Activated T-helper 1 cell treated with anti-CD3 and anti-CD28 coated beads, Interleukin-12 subunit alpha, Interleukin-12 subunit beta, Interleukin-2, Interleukin-4 antibody, amounts not matched to agents 30 ng/mL and 10 ng/mL and 1 ng/mL, durations not matched to agents 14 hours and 24 hours and 36 hours (primary cell): Measurements from ENCODE around the gene NAV2. TPM values are rescaled to one million over a fixed set of nuclear protein-coding genes. Genes with fewer than 3 reads are reported as not detected.
"Not testable (repeated sequence)": the region's sequence is repeated elsewhere in the genome, so short reads cannot be mapped to it uniquely, and the experiment has no call there.

Source experiments
- DNase-seq: peaks from one replicate; pipeline ENCODE4 v3.0.0; 2021; ENCODE audit warnings: low spot score
- H3K27ac Mint-ChIP-seq: one replicate; pipeline ENCODE4 v1.8.0; 2021; ENCODE audit warnings: mild to moderate bottlenecking, mixed read lengths
- H3K27me3 Mint-ChIP-seq: one replicate; pipeline ENCODE4 v1.8.0; 2022; ENCODE audit warnings: mild to moderate bottlenecking, moderate library complexity, mixed read lengths; ENCODE audit not compliant: insufficient read depth
- H3K36me3 Mint-ChIP-seq: one replicate; pipeline ENCODE4 v1.8.0; 2021; ENCODE audit warnings: low read depth, mixed read lengths
- H3K4me1 Mint-ChIP-seq: one replicate; pipeline ENCODE4 v1.8.0; 2021; ENCODE audit warnings: low read depth, mixed read lengths
- H3K4me3 Mint-ChIP-seq: one replicate; pipeline ENCODE4 v1.8.0; 2021; ENCODE audit warnings: mild to moderate bottlenecking, moderate library complexity, mixed read lengths
- H3K9me3 Mint-ChIP-seq: one replicate; pipeline ENCODE4 v1.8.0; 2021; ENCODE audit warnings: mixed read lengths
- intact Hi-C: fragments of 100-400 bp; cut with micrococcal nuclease; formaldehyde crosslinking; loops from one replicate; pipeline ENCODE4 v1.15.1; 2024
- total RNA-seq: library from RNA; stranded (reverse); gene quantifications from 2 replicates; pipeline ENCODE4 v1.2.3, GENCODE V29; 2022

NAV2 gene
- total RNA-seq, 1 donor from 2014 or later = 0.34 TPM

DNA sequence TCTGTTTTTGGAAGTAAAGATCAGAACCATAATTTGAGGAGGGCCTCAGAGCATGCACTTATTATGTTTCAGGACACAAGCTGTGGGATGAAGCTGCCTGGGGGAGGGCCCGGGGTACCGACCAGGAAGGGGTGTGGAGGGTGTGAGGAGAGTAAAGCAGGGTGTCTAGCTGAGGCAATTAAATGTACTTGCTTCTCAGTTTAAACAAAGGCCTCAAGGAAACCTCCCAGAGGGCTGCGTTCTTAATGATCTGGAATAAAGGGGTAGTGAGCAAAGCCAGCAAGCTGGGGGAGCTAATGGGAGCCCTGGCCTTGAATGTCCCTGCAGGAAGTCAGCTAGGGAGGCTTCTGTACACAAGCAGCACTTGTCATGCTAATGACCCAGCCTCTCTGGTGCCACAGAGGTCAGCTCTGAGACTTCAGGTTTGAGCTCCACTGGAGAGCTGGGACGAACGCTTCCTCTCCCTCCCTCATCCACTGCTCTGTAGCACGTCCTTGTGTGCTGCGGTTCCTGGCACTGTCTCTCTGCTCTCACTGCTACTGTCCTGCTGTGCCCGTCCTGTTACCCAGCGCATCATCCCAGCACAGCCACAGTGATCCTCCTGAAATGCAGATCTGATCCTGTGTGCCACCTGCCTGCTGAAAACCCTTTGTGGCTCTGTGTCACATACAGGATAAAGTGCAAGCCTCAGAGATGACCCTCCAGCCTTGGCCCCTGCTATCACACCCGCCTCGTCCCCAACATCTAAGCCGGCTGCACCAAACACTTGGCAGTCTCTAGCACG, 287.9 kb downstream of the NAV2 start:
- intact Hi-C loops = no loop called here
- Mint-ChIP-seq H3K27ac (no peak overlapping the region), H3K36me3 (no peaks in the 10 kb centered on the region), H3K4me1 (no peaks in the 10 kb centered on the region), H3K27me3 (peaks cover 9% of the 10 kb centered on the region), H3K4me3 (no peak overlapping the region), H3K9me3 (no peaks in the 10 kb centered on the region)
- no peak for DNase-seq

DNA sequence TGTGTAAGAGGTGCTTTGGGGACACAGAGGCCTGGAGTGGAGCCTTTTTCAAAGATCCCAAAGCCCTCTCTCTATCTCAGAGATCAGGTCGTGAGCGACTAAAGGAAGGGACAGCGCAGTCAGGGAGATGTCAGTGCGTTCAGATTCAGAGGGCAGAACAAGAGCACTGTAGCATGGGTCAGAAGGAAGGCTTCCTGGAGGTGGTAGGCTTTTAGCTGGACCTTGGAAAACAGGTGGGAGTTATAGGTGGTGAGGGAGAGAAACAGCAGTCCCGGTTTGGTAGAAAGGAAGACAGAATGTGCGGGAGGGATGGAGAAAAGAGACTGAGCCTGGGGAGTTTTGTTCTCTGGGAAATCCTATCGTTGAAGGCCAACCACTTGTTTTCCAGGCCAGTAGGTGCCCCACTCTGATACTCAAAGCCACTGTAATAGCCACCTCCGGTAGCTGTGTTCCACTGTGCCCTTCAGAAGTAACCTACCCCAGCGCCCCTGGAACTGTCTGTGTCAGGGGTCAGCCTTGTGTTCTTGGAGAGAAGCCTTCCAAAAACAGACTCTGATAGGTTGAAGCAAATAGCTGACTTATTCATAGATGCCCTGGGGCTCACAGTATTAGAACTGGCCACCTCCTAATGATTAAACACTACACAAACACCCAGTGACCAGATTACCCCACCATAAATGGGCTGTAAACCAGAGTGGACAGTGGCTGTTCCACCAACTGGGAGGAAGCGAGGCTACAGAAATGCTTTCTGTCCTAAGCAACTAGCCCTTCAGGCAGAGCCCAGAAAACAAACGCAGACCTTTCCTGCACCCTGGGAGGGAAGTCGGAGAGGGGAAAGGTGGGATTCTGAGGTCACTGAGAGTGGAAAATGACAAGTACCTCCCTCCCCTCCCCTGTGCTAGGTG, 289.9 kb downstream of the NAV2 start:
- H3K4me3 Mint-ChIP-seq = no peak overlapping the region
- H3K27me3 Mint-ChIP-seq = peaks cover 12% of the 10 kb centered on the region
- no peaks in the 10 kb centered on the region for H3K9me3 Mint-ChIP-seq
- intact Hi-C loops = no loop called here
- H3K36me3 Mint-ChIP-seq = no peaks in the 10 kb centered on the region
- DNase-seq = no peak
- no peaks in the 10 kb centered on the region for H3K4me1 Mint-ChIP-seq
- no peak overlapping the region for H3K27ac Mint-ChIP-seq

GRCh38 chr11:20003351-20003750, 290.7 kb downstream of the NAV2 start:
- H3K27me3 Mint-ChIP-seq = peaks cover 9% of the 10 kb centered on the region
- intact Hi-C loops = no loop called here
- H3K4me1 Mint-ChIP-seq = no peaks in the 10 kb centered on the region
- no peaks in the 10 kb centered on the region for H3K36me3 Mint-ChIP-seq
- H3K9me3 Mint-ChIP-seq = no peaks in the 10 kb centered on the region
- no peak overlapping the region for H3K27ac Mint-ChIP-seq
- H3K4me3 Mint-ChIP-seq = no peak overlapping the region
- DNase-seq = no peak

DNA sequence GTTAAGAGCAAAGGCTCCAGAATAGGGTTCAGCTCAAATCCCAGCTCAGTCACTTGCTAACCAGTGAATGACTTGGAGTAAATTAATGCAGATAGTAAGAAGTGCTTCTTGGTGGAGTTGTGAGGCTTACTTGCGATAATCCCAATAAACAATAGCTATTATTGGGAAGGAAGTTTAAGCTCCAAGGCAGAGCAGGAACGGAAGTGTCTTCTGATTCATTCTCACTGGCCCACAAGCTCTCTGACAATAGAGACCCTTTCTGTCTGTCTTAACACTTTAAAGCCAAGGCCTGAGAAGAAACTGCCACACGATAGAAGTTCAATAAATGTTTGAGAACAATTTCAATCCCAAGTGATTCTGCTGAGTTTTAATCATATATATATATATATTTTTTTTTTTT, 292.2 kb downstream of the NAV2 start:
- no peaks in the 10 kb centered on the region for H3K4me1 Mint-ChIP-seq
- no peak overlapping the region for H3K27ac Mint-ChIP-seq
- H3K9me3 Mint-ChIP-seq = no peaks in the 10 kb centered on the region
- H3K27me3 Mint-ChIP-seq = peaks cover 9% of the 10 kb centered on the region
- no peak overlapping the region for H3K4me3 Mint-ChIP-seq
- intact Hi-C loops = no loop called here
- DNase-seq = no peak
- H3K36me3 Mint-ChIP-seq = no peaks in the 10 kb centered on the region

- H3K36me3 Mint-ChIP-seq = no peaks in the 10 kb centered on the region
- H3K27me3 Mint-ChIP-seq = peaks cover 9% of the 10 kb centered on the region
- H3K4me3 Mint-ChIP-seq = no peak overlapping the region
- H3K27ac Mint-ChIP-seq = no peak overlapping the region
- no peaks in the 10 kb centered on the region for H3K4me1 Mint-ChIP-seq
- intact Hi-C loops = no loop called here
- DNase-seq = no peak
- no peaks in the 10 kb centered on the region for H3K9me3 Mint-ChIP-seq
Measured at GRCh38 chr11:20005747-20006146, 293.1 kb downstream of the NAV2 start.

DNA sequence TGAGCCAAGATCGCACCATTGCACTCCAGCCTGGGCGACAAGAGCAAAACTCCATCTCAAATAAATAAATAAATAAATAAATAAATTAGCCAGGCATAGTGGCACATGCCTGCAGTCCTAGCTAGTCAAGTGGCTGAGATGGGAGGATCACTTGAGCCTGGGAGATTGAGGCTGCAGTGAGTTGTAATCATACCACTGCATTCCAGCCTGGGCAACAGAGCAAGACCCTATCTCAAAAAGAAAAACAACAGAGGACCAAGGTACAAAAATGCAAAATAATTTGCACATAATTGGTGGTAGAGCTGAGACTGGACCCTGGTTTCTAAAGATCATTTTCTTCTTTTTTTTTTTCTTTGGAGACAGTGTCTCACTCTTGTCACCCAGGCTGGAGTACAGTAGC, 294.0 kb downstream of the NAV2 start:
- intact Hi-C loops, H3K27me3 Mint-ChIP-seq, H3K9me3 Mint-ChIP-seq, H3K4me1 Mint-ChIP-seq, DNase-seq, H3K4me3 Mint-ChIP-seq, H3K36me3 Mint-ChIP-seq, H3K27ac Mint-ChIP-seq: not testable (repeated sequence)

GRCh38 chr11:20007386-20007785, 294.7 kb downstream of the NAV2 start:
- DNase-seq = no peak
- Mint-ChIP-seq H3K4me1 (no peaks in the 10 kb centered on the region), H3K4me3 (no peak overlapping the region), H3K27me3 (peaks cover 8% of the 10 kb centered on the region), H3K27ac (no peak overlapping the region), H3K9me3 (no peaks in the 10 kb centered on the region), H3K36me3 (no peaks in the 10 kb centered on the region)
- intact Hi-C loops = no loop called here

- Mint-ChIP-seq H3K36me3 (no peaks in the 10 kb centered on the region), H3K9me3 (no peaks in the 10 kb centered on the region), H3K4me1 (no peaks in the 10 kb centered on the region), H3K4me3 (no peak overlapping the region), H3K27me3 (peaks cover 7% of the 10 kb centered on the region), H3K27ac (no peak overlapping the region)
- intact Hi-C loops = no loop called here
- DNase-seq = no peak
Measured at GRCh38 chr11:20008190-20008870, 295.7 kb downstream of the NAV2 start.

DNA sequence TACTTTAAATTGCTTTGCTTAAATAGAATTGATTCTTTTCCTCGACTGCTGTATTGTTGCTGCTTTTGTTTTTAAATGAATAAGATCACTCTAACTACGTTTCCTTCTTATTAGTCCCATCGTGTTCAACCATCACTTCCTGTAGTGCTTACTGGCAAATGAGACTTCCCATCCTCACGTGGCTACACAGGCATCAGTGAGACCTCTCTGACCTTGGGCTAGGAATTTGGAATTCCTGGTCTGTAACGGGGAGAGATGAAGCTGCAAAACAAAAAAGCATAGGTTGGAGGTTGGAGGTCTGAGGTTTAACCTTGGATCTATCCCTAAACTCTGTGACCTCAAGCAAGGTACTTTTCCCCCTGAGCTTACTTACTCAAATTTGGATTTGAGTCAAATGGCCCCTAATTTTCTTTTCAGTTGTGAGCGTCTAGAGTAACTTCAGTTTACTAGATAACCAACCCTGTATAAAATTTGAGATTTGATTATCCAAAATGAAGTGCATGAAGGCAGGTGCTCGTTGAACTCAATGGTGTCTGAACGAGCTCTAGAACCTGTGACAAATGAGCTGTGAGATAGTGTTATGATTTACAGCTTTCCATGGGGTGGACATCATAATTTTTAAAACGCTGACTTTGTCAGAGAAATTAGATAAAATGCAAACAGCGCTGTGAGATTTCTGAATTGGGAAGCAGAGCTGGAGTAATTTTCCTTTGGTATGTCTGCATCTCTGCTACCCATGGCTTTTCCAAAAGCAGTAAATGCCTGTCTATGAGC, 296.4 kb downstream of the NAV2 start:
- no peaks in the 10 kb centered on the region for H3K9me3 Mint-ChIP-seq
- H3K36me3 Mint-ChIP-seq = no peaks in the 10 kb centered on the region
- H3K4me3 Mint-ChIP-seq = no peak overlapping the region
- H3K27ac Mint-ChIP-seq = no peak overlapping the region
- H3K27me3 Mint-ChIP-seq = peaks cover 3% of the 10 kb centered on the region
- no peaks in the 10 kb centered on the region for H3K4me1 Mint-ChIP-seq
- DNase-seq = no peak
- intact Hi-C loops = no loop called here

DNA sequence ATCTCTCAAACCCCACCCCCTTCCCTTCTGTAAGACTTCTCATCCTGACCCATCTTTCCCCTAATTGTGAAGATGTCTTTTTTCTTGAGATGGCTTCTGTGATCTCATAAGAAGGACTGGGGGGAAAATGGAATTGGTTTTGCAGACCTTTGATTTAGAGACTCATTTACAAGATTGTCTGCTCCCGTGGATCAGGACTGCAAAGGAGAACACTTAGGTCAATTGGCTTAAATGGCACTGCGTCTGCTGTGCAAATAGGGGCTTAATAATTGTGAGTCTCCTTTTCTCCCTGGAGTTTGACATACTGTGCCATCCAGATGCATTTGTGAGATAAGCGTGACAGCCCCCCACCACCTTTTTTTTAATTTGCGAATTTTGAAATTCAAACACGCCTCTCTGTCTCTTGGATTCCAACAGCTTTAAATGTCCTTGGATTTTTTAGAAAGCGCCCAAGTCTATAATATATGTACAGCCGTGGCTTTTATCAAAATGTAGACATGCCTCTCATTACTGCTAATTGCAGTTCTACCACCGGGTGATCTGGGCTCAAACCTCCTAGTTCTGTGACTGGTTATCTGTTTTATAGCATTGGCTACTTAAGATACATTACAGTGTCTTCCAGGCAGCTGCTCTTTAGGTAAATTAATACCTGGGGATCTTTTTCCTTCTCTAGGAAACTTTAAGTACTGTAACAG, 297.7 kb downstream of the NAV2 start:
- peaks cover 4% of the 10 kb centered on the region for H3K27me3 Mint-ChIP-seq
- no peaks in the 10 kb centered on the region for H3K4me1 Mint-ChIP-seq
- no peak overlapping the region for H3K4me3 Mint-ChIP-seq
- no peak for DNase-seq
- no peaks in the 10 kb centered on the region for H3K36me3 Mint-ChIP-seq
- intact Hi-C loops = no loop called here
- no peak overlapping the region for H3K27ac Mint-ChIP-seq
- no peaks in the 10 kb centered on the region for H3K9me3 Mint-ChIP-seq

DNA sequence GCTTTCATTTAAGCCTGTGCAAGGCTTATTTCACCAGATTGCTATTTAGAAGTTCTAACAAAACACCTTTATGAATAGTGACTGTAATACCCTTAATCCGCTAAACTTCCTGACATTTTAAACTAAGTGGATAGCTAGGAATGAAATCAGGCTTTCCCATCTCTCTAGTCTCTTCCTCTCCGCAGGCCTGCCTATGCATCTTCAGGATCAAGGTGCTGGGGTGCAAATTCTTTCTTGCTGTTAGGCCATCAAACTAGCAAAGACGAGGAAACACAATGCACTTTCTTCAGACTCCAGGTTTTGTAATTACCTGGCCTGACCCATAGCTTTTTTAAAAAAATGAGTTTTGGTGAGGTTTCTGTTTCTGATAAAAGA, 298.2 kb downstream of the NAV2 start:
- no peaks in the 10 kb centered on the region for H3K36me3 Mint-ChIP-seq
- no peaks in the 10 kb centered on the region for H3K9me3 Mint-ChIP-seq
- no peak overlapping the region for H3K27ac Mint-ChIP-seq
- intact Hi-C loops = no loop called here
- no peak for DNase-seq
- peaks cover 4% of the 10 kb centered on the region for H3K27me3 Mint-ChIP-seq
- no peaks in the 10 kb centered on the region for H3K4me1 Mint-ChIP-seq
- no peak overlapping the region for H3K4me3 Mint-ChIP-seq

- Mint-ChIP-seq H3K27ac (no peak overlapping the region), H3K36me3 (no peaks in the 10 kb centered on the region), H3K27me3 (peaks cover 2% of the 10 kb centered on the region), H3K9me3 (no peaks in the 10 kb centered on the region), H3K4me3 (no peak overlapping the region), H3K4me1 (no peaks in the 10 kb centered on the region)
- intact Hi-C loops = no loop called here
- no peak for DNase-seq
Measured at GRCh38 chr11:20011307-20011951, 298.8 kb downstream of the NAV2 start.
